Measurements from ENCODE around the gene TMEM272. TPM values are rescaled to one million over a fixed set of nuclear protein-coding genes. Genes with fewer than 3 reads are reported as not detected.

TMEM272 gene
- total and polyA plus RNA-seq, 2 experiments from 2014 or later: not detected

GRCh38 chr13:51772781-51773180, 72.2 kb downstream of the TMEM272 start:
- no peaks in the 10 kb centered on the region for H3K4me1 ChIP-seq (ENCODE audit: insufficient read depth)
- no peak overlapping the region for H3K9ac ChIP-seq
- no peaks in the 10 kb centered on the region for H3K36me3 ChIP-seq (ENCODE audit: low read depth)
- H3F3A ChIP-seq (ENCODE audit: insufficient read depth): peaks cover 8% of the 10 kb centered on the region
- H3K9me2 ChIP-seq (ENCODE audit: insufficient read depth): no peaks in the 10 kb centered on the region
- TF ChIP-seq EZH2 (IDR thresholded peaks at IDR 0.05; ENCODE audit: insufficient read depth, poor library complexity, severe bottlenecking): no peak
- H4K20me1 ChIP-seq (ENCODE audit: insufficient read depth): no peaks in the 10 kb centered on the region
- in situ Hi-C loops (cut with MboI): no loop called here
- WGBS, 2 experiments (ENCODE audit: low coverage in 1 of 2, low lambda C conversion rate in 2 of 2, missing lambda C conversion rate in 2 of 2): 91 to 92% methylated on average over 6 of the region's 6 CpGs
- DNase-seq: no peak
- H3K27me3 ChIP-seq (replicated peaks; ENCODE audit: insufficient read depth): no peaks in the 10 kb centered on the region
- H3K9me3 ChIP-seq (ENCODE audit: low read depth): no peaks in the 10 kb centered on the region
- H3K4me3 ChIP-seq: no peak overlapping the region
- H3K79me2 ChIP-seq (ENCODE audit: insufficient read depth): no peaks in the 10 kb centered on the region
- H2AFZ ChIP-seq: no peak overlapping the region
- no peak overlapping the region for H3K27ac ChIP-seq
- H3K4me2 ChIP-seq (ENCODE audit: unreplicated experiment): no peak overlapping the region

- no peaks in the 10 kb centered on the region for H4K20me1 ChIP-seq (ENCODE audit: insufficient read depth)
- no peaks in the 10 kb centered on the region for H3K9me3 ChIP-seq (ENCODE audit: low read depth)
- no peaks in the 10 kb centered on the region for H3K27me3 ChIP-seq (replicated peaks; ENCODE audit: insufficient read depth)
- no peak overlapping the region for H3K9ac ChIP-seq
- TF ChIP-seq EZH2phosphoT487 (IDR thresholded peaks at IDR 0.05; ENCODE audit: insufficient read depth, low read depth) (no peak), EZH2 (IDR thresholded peaks at IDR 0.05; ENCODE audit: insufficient read depth, poor library complexity, severe bottlenecking) (no peak)
- no peaks in the 10 kb centered on the region for H3K9me2 ChIP-seq (ENCODE audit: insufficient read depth)
- peaks cover 8% of the 10 kb centered on the region for H3F3A ChIP-seq (ENCODE audit: insufficient read depth)
- H2AFZ ChIP-seq: no peak overlapping the region
- no peaks in the 10 kb centered on the region for H3K79me2 ChIP-seq (ENCODE audit: insufficient read depth)
- DNase-seq: no peak
- no peak overlapping the region for H3K27ac ChIP-seq
- 87 to 88% methylated on average over 9 of the region's 9 CpGs for WGBS, 2 experiments (ENCODE audit: low coverage in 1 of 2, low lambda C conversion rate in 2 of 2, missing lambda C conversion rate in 2 of 2)
- H3K36me3 ChIP-seq (ENCODE audit: low read depth): no peaks in the 10 kb centered on the region
- no peak overlapping the region for H3K4me2 ChIP-seq (ENCODE audit: unreplicated experiment)
- in situ Hi-C loops (cut with MboI): no loop called here
- no peak overlapping the region for H3K4me3 ChIP-seq
- H3K4me1 ChIP-seq (ENCODE audit: insufficient read depth): no peaks in the 10 kb centered on the region
These were observed 72.9 kb downstream of the TMEM272 start for GRCh38 chr13:51772105-51772455.

GRCh38 chr13:51771418-51772104, 73.4 kb downstream of the TMEM272 start:
- H3K79me2 ChIP-seq (ENCODE audit: insufficient read depth): no peaks in the 10 kb centered on the region
- no peaks in the 10 kb centered on the region for H3K9me3 ChIP-seq (ENCODE audit: low read depth)
- DNase-seq: no peak
- H2AFZ ChIP-seq: no peak overlapping the region
- peaks cover 8% of the 10 kb centered on the region for H3F3A ChIP-seq (ENCODE audit: insufficient read depth)
- no peaks in the 10 kb centered on the region for H3K4me1 ChIP-seq (ENCODE audit: insufficient read depth)
- TF ChIP-seq EZH2 (IDR thresholded peaks at IDR 0.05; ENCODE audit: insufficient read depth, poor library complexity, severe bottlenecking) (no peak), EZH2phosphoT487 (IDR thresholded peaks at IDR 0.05; ENCODE audit: insufficient read depth, low read depth) (no peak)
- H3K4me3 ChIP-seq: no peak overlapping the region
- H4K20me1 ChIP-seq (ENCODE audit: insufficient read depth): no peaks in the 10 kb centered on the region
- H3K9ac ChIP-seq: no peak overlapping the region
- H3K36me3 ChIP-seq (ENCODE audit: low read depth): 0 out of 2 replicates have a peak, but pooled peaks cover 3% of the 10 kb centered on the region
- H3K4me2 ChIP-seq (ENCODE audit: unreplicated experiment): no peak overlapping the region
- H3K9me2 ChIP-seq (ENCODE audit: insufficient read depth): no peaks in the 10 kb centered on the region
- no peaks in the 10 kb centered on the region for H3K27me3 ChIP-seq (replicated peaks; ENCODE audit: insufficient read depth)
- in situ Hi-C loops (cut with MboI): no loop called here
- H3K27ac ChIP-seq: no peak overlapping the region
- 83 to 85% methylated on average over 17 of the region's 17 CpGs for WGBS, 2 experiments (ENCODE audit: low coverage in 1 of 2, low lambda C conversion rate in 2 of 2, missing lambda C conversion rate in 2 of 2)

- 93 to 97% methylated on average over 11 of the region's 11 CpGs for WGBS, 2 experiments (ENCODE audit: low coverage in 1 of 2, low lambda C conversion rate in 2 of 2, missing lambda C conversion rate in 2 of 2)
- H3K36me3 ChIP-seq (ENCODE audit: low read depth): 0 out of 2 replicates have a peak, but pooled peaks cover 10% of the 10 kb centered on the region
- no peak for DNase-seq
- H3K9me3 ChIP-seq (ENCODE audit: low read depth): no peaks in the 10 kb centered on the region
- TF ChIP-seq EZH2 (IDR thresholded peaks at IDR 0.05; ENCODE audit: insufficient read depth, poor library complexity, severe bottlenecking): no peak
- TF ChIP-seq EZH2phosphoT487 (IDR thresholded peaks at IDR 0.05; ENCODE audit: insufficient read depth, low read depth): no peak
- no peaks in the 10 kb centered on the region for H3K79me2 ChIP-seq (ENCODE audit: insufficient read depth)
- no peaks in the 10 kb centered on the region for H3K4me1 ChIP-seq (ENCODE audit: insufficient read depth)
- no peak overlapping the region for H3K9ac ChIP-seq
- no peaks in the 10 kb centered on the region for H4K20me1 ChIP-seq (ENCODE audit: insufficient read depth)
- H3K9me2 ChIP-seq (ENCODE audit: insufficient read depth): no peaks in the 10 kb centered on the region
- H3K4me3 ChIP-seq: no peak overlapping the region
- no peak overlapping the region for H3K27ac ChIP-seq
- peaks cover 8% of the 10 kb centered on the region for H3F3A ChIP-seq (ENCODE audit: insufficient read depth)
- no peak overlapping the region for H2AFZ ChIP-seq
- in situ Hi-C loops (cut with MboI): no loop called here
- no peak overlapping the region for H3K4me2 ChIP-seq (ENCODE audit: unreplicated experiment)
- H3K27me3 ChIP-seq (replicated peaks; ENCODE audit: insufficient read depth): no peaks in the 10 kb centered on the region
These were observed 74.1 kb downstream of the TMEM272 start for GRCh38 chr13:51770681-51771417.
